NB4 (cell line): ENCODE results near the gene CDH23.

Experiments used
- DNase-seq: peaks from one replicate; pipeline ENCODE4 v3.0.0; 2010; ENCODE audit warnings: low read depth
- H3K4me3 ChIP-seq: one replicate; pipeline ENCODE4 v1.5.1; 2011; ENCODE audit warnings: mild to moderate bottlenecking, low read depth, low read length, moderate library complexity
- CTCF ChIP-seq: IDR thresholded peaks from one replicate; pipeline ENCODE4 v1.5.1; 2012; ENCODE audit warnings: low read depth, low read length
- MAX ChIP-seq: IDR thresholded peaks from 2 replicates; pipeline ENCODE4 v1.6.1; 2011; ENCODE audit warnings: low read depth, low read length
- MYC ChIP-seq: IDR thresholded peaks from 2 replicates; pipeline ENCODE4 v1.6.1; 2011; ENCODE audit warnings: low read depth, low read length
- POLR2A ChIP-seq: IDR thresholded peaks from 2 replicates; pipeline ENCODE4 v1.6.1; 2011; ENCODE audit warnings: mild to moderate bottlenecking; ENCODE audit not compliant: insufficient read length; ENCODE audit errors: extremely low read depth

Gene CDH23

GRCh38 chr10:71448146-71448545, 51.4 kb downstream of the CDH23 start:
- no peak for TF ChIP-seq MYC
- TF ChIP-seq MAX = no peak
- no peak for TF ChIP-seq CTCF
- TF ChIP-seq POLR2A = no peak
- no peak for DNase-seq
- H3K4me3 ChIP-seq = no peak overlapping the region

- no peak overlapping the region for H3K4me3 ChIP-seq
- no peak for DNase-seq
- no peak for TF ChIP-seq MYC
- TF ChIP-seq POLR2A = no peak
- TF ChIP-seq MAX = no peak
- TF ChIP-seq CTCF = no peak
Observed at GRCh38 chr10:71449026-71449425, 52.3 kb downstream of the CDH23 start.

GRCh38 chr10:71451754-71452153, 55.0 kb downstream of the CDH23 start:
- TF ChIP-seq MAX = no peak
- TF ChIP-seq CTCF = no peak
- TF ChIP-seq POLR2A = no peak
- TF ChIP-seq MYC = no peak
- no peak for DNase-seq
- H3K4me3 ChIP-seq = no peak overlapping the region

- H3K4me3 ChIP-seq = no peak overlapping the region
- TF ChIP-seq POLR2A = no peak
- TF ChIP-seq MAX = no peak
- no peak for TF ChIP-seq CTCF
- TF ChIP-seq MYC = no peak
- no peak for DNase-seq
Observed at GRCh38 chr10:71453186-71453585, 56.5 kb downstream of the CDH23 start.

- DNase-seq = no peak
- TF ChIP-seq MAX = no peak
- no peak for TF ChIP-seq CTCF
- TF ChIP-seq POLR2A = no peak
- TF ChIP-seq MYC = no peak
- no peak overlapping the region for H3K4me3 ChIP-seq
Observed at GRCh38 chr10:71454347-71454746, 57.6 kb downstream of the CDH23 start.

GRCh38 chr10:71455035-71455434, 58.3 kb downstream of the CDH23 start:
- no peak overlapping the region for H3K4me3 ChIP-seq
- TF ChIP-seq CTCF (no peak), POLR2A (no peak), MAX (no peak)
- DNase-seq = no peak
